GM21723 (cell line): Measurements from ENCODE around the gene CREBBP.

ENCODE experiments used
- ATAC-seq: cut with Tn5 transposase; IDR thresholded peaks from one replicate; pipeline ENCODE4 v1.9.1; 2021; ENCODE audit warnings: mild to moderate bottlenecking, moderate library complexity; ENCODE audit not compliant: unreplicated experiment

CREBBP gene

DNA sequence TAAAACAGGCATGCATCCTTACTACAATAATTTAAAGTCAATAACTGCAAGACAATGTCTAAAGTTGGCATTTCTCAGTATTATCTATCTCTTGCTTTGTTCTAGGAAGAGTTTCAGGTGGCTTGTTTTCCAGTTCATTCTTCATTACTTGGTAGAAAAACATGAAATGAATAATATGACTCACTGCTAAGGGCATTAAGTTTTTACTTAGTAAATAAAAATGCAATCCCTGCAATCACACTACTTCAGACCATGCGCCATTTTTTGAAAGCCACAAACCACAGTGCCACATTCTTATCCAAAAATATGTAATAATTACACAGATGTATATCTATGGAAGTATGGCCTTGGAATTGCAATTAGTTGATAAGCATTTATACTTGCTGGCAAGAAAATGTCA lies 55.4 kb downstream of the CREBBP start:
- no peak for ATAC-seq

DNA sequence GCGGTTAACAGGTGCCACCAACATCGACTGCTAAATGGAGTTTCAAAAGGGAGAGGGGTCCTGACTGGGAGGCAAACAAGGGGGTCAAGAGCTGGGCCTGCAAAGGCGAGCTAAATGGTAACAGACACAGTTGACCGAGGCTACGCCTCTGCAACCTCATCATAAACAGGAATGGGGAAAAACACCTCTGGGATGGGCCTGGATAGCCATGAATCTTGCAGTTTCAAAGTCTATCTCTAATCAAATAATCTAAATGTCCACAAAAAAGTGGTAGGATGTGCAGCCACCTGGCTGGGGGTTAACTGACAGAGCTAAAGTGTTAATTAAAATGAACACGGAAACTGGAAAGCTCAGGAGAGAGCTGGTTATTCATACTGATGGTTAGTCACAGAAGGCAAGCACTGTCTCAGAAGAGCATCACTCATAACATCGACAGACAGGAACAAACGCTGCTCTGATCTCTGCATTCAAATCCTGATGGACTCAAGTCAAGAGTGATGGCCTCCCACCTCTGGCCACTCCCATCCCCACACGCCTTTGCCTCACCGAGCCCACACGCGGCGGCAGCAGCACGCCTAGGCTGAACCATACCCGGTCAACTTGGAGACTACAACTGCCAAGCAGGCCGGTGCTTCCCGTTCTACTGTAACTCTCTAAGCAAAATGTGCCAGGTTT lies 56.3 kb downstream of the CREBBP start:
- ATAC-seq, result no peak

DNA sequence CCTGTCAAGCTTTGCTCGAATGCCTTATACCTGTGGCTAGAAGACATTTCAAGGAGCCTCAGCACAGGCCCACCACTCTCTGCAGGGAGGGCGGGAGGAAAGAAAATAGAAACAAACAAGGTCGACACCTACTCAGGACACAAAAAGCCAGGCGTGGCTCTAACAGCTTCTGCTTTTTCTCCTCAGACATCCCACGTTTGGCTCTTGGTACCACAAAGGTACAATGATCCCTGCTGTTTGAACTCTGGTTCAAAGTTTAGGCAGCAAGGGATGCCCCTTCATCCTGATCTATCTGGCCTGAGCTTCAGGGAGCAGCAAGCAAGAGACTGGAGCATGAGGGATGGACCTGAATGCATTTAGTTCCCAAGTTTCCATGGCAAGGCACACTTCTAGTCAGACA lies 57.1 kb downstream of the CREBBP start:
- no peak for ATAC-seq

DNA sequence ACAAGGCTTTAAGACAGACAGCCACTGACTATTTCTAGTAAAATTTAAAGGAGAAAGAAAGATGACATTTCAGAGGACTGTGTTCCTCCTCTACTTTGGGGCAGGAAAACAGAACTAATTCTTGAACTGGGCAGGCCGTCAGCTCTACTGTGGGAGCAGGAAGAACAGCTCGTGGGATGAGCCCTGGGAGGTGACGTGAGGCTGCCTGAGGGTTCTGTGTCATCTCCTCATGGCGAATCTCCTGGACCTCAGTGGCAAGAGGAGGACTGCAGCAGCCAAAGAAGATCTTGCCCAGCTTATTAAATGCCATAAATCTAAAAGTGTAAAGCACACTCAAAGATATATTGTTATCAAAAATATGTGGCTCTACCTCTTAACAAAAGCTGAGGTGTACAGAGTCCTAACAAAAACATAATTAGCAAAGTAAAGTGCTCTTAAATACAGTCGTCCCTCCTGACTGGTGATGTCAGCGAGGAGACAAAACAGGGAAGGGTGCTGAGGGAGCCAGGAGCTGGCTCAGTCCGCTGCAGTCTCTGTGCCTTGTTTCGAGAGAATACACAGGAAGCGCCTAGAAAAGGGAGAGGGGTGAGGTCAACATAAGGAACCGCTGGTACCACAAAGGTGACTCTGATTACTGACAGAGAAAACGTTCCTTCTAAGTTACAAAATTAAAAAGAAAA lies 58.0 kb downstream of the CREBBP start:
- ATAC-seq, result no peak

DNA sequence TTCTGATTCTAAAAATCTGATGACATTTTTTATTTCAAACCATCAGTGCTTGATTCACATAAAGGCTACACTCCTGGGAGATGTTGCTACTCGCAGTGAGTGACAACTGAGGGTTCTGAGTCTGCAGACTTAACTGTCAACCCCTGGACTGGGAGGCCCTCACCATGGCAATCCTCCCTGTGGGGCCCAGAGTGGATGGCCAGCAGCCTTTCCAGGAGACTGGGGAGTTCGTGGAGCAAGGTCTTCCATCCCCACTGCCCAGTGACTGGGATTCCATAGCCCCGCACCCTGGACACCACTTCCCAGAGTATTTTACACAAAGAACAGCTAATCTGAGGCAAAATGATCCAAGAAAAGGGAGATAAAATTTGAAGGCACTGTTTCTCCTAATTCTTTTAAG lies 59.3 kb downstream of the CREBBP start:
- ATAC-seq, result no peak

DNA sequence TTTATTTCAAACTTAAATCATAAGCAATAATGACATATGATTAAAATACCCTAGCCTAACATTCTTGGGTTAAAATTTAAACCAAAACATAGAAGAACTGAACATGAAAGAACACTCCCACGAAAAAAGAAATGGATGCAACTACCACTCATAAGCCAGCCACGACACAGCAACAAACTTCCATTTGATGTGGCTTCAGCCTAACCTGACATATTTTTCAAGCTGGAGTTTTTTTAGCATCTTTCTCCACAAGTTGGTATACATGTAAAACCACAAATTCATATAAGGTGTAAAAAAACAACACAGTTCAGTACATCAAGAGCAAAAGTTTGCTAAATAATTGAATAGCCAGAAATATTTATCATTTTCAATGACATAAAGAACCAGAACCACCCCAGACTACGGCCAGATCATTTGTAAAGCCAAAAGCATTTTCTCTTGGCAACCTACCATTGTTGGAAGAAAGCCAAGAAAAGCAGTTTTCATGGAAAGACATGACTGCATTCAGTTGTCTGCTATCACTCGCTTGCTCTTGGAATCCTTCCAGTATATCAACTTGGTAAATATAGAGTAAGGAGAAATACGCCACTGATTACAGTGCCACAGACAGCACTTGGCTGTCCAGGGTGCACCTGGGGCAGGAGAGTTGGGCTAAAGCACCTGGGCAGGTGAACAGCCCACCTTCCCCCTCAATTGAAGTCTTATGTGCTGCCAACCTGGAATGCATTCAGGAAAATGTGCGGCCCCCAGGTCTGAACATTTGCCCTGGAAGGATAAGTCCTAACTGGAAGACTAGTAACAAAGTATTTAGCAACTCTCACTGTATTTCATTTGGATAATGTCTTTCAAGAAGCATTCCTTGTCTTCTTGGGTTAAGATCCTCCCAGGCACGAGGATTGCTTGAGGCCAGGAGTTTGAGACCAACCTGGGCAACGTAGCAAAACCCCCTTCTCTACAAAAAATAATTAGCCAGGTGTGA lies 60.5 kb downstream of the CREBBP start:
- ATAC-seq, result no peak

DNA sequence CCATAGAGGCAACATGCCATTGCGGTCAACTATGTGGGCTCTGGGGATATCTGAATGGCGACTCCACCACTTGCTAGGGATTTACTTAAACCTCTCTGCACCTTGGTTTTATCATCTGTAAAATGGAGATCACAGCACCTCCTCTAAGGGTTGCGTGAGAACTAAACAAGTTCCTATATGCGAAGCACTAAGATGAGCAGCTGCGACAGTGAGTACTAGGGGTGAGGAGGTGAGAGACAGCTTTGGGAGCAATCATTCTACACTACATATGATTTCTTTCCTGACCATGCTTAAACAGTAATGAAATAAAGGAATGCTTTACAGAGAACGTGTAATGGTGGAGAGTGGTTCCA lies 61.4 kb downstream of the CREBBP start:
- ATAC-seq, result no peak

DNA sequence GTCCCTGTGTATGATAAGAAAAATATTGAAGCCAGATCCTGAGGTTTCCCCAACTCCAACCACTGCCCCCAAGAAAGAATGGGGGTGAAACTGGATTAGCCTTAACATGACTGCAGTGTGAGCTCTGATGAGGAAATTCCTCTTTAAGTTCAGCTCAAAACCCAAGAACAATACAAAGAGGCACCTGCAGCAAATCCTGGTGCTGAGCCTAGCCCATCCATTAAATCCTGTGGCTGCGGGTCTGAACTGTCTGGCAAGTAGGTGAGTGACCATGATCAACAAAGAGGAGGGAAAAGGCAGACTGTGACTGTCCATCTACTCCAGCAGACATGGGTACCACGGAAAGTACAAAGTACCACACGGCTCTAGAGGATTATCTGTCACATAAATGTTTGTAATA lies 64.2 kb downstream of the CREBBP start:
- no peak for ATAC-seq

DNA sequence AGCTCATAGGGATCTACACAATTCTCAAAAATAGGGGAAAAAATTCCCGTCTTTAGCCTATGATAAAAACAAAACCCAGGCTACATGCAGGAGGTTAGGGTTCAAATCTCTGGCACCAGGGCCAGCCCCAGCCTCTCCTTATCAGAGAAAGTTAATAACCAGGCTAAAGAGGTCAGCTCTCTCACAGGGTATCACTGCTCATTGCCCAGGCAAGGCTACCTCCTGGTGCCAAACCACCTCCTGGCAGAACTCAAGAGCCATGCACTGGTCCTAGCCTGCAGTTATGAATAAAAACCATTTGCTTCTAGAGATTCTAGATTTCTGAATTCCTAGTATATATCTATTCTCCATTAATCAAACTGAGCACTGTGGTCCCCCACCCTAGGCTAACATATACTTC lies 65.8 kb downstream of the CREBBP start:
- ATAC-seq, result no peak

DNA sequence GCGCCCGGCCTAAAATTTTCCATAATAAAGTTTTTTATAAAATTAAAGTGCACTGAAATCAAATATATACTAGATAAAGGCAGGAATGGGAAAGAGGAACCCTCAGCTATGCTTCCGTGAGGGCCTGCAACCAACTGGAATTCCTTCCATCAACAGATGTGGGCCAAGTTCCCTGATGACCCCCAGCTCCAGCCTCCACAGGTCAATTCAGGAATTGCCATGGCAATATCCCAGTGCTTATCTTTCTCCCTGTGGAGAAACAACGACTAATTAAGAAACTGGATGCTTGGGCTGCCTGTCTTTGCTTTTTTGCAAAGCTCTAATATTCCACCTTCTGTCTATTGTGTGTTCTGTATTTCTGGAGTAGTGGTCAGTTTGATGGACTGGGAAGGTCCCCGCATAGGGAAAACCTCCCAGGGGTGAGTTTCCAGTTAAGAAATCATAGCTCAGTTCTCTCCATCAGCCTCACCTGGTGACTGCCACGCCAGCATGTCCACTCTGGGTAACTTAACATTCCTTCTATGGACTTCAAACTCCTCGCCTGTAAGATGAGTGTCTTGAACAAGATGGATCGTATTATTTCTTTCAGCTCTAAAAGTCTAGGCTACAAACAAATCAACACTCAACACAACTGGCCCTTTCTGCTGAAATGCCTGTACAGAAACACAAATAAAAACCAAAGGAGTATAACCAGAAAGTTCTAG lies 67.9 kb downstream of the CREBBP start:
- ATAC-seq, result no peak

DNA sequence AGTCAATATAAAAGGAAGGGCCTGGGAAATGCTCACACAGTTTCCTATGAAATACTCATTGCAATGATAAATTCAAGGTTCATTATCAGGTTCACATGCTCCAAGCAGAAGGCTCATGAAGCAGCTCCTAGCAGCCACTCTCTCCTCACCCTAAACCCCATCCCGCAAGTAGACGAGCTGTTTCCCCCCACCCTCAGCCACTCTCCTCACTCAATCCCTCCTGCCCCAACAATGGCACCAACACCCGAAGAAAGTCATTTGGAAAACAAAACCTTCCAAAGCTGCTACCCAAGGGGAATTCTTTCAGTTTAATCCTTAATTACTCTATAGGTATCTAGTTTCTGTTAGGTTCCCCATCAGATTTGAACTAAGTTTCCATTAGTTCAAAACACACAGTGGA lies 69.7 kb downstream of the CREBBP start:
- ATAC-seq, result no peak

DNA sequence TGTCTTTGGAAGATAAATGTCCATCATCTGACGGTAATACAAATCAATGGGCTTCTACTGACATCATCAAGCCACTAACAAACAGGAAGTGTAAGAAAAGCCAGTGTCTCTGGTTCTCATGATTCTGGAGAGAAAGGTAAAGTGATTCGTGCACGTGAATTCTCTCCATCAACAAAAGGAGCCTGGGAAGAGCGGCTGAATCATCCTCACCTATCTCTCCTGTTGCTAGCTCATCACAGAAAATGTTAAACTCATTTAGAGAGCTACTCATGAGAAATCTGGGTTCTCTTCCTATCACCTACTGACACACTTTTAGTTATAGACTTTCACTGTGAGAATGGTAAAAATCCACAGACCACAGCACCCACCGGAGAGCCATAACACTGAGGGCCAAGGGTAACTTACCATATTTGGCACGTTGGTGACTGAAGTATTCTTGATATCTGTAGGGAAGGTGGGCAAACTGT lies 70.3 kb downstream of the CREBBP start:
- no peak for ATAC-seq

DNA sequence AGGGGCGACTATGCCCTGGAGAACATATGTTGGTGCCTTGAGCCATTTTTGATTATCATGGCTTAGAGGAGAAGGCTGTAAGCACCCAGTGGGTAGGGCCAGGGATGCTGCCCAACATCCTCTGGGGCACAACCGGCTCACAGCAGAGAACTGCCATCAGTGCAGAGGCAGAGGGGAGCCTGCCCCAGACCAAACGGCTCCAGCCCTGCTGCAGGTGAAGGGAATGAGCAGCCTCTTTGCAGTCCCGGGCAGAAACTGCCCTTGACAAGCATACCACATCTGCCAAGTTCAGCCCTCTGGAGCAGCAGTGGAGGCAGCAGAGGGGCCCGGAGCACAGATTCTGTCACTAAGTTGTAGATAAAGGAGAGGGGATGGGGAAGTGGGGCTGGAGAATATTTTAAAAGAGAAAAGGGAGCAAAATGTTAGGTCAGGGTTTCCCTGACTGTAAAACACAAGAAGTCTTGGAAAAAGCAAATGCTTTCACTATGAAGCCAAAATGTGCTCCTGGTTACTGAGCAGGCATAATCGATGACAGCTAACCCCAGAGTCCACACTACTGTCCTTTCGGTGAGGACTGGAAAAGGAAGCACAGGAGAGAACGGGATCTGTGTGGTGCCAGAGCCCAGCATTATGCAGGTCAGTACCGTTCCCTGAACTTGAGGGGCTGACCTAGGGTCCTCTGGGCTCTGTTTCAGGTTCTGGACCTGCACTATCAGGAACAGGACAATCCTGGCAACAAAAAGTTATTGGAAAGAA lies 72.0 kb downstream of the CREBBP start:
- no peak for ATAC-seq

DNA sequence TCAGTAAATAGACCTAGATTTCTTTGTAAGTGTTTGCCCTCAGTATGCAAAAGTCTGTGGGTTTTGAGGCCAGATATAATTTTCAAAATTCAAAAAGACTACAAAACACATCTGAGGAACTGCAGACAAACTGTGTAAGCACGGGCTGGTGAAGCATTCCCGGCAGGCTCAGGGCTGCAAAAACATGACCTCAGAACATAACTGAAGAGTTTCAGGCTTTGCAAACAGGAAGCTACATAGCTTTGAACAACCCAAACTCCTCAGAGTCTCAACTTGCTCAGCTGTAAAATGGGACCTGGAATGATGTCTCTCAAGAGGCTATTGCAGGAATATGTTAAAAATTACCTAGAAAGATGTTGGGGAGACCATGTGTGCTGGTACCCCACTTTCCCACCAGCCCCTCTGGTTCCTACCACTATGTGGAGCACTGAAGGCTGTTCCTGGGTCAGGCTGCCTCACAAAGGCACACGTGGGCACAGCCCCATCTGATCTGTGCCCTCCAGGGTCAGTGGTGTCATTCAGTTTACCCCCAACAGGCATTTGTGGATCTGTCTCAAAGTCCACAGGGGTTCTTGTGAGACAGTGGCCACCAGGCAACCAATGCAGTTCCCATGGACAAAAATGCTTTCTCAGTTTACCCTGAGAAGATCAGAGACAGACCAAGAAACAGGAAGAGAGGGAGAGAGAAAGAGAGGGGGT lies 72.9 kb downstream of the CREBBP start:
- ATAC-seq, result no peak

DNA sequence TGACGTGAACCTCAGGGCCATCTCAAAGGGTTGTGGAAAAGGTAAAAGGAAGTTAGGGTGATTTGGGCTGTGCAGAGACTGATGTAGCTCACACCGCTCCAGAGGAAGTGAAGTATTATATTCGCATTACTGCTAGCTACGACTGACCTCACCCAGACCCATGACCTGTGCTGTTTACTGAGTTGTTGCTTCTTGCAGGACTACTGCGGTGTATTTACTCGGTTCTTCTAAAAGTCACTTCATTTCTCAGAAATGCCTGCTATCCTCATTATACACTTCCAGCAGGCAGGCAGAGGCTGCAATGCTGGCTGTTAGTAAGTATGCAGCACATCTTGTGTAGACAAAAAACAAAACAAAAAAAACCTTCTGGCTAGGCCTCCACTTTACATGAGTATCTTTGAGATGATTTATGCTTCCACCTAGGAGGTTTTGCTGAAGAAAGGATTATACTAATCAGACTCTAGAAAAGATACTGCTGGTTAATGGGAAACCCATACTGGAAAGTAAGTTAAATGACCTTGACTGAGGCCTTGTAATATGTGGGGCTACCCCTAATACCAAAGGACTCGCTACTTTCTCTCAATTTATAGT lies 76.0 kb downstream of the CREBBP start:
- no peak for ATAC-seq

DNA sequence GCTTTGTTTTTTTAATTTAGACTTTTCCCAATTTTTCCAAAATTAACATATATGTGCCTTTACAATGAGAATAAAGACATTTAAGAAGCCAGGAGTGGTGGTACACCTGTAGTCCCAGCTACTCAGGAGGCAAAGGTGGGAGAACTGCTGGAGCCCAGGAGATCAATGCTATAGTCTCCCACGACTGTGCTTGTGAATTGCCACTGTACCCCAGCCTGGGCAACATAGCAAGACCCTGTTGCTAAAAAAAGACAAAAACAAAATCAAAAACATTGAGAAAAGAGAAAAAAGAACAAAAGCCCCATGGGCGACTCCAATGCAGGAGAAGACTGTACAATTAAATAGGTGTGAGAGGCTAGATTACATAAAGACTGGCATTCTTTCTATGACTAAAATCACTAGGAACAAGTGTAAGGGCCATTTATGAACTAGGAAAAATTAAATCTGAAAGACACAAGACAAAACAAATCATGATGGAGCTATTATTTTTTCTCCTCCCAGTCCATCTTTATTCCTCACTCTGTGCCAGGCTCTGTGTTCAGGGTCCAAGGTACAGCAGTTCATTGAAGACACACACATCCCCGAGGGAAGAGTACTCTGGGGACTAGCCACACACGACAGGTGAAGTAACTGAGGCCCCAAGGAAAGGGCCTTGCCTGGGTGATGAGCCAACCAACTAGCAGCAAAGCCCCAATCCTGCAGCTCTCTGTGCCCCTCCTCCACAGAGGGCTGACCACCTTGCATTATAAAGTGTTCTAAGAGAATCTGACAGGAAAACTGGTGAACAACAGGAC lies 79.8 kb downstream of the CREBBP start:
- ATAC-seq, result no peak

DNA sequence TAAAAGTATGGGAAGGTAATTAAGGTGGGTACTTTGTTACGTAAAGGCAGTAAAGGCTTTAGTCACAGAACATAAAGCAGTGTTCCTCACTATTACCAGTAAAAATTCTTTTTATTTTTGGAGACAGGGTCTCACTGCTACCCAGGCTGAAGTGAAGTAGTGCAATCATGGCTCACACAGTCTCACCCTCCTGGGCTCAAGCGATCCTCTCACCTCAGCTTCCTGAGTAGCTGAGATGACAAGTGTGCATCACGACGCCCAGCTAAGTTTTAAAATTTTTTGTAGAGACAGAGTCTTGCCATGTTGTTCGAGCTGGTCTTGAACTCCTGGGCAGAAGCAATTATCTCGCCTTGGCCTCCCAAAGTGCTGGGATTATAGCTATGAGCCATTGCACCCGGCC lies 80.5 kb downstream of the CREBBP start:
- no peak for ATAC-seq

DNA sequence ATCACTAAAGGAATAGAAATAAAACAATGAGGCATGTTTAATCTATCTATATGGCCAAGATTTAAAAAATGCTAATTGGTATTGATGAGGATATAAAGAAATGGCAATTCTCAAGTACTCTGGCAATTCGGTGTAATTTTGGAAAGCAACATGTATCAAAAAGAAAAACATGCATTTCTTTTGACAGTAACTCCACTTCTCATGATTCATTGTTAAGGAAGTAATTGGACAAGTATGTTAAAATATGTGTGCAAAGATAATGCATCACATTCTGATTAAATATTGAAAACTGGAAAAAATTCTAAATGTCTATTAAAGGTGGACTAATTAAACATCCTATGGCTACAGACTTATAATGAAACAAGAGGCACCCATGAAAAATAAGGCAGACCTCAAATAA lies 81.2 kb downstream of the CREBBP start:
- ATAC-seq, result no peak

DNA sequence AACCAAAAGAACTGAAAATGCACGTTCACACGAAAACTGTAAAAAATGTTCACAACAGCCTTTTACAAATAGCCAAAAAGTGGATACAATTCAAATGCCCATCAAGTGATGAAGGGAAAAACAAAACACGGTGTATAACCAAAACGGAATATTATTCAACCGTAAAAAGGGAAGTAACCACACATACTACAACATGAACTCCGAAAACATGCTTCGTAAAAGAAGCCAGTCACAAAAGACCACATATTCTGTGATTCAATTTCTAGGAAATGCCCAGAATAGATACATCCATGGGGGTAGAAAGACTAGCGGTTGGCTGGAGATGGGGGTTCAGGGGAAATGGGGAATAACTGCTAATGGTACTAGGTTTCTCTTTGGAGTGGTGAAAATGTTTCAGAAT lies 81.7 kb downstream of the CREBBP start:
- no peak for ATAC-seq
